GM19467 (cell line): ENCODE data around the gene PADI4.

Experiments used
- ATAC-seq: cut with Tn5 transposase; IDR thresholded peaks from one replicate; pipeline ENCODE4 v1.9.1; 2021; ENCODE audit warnings: mild to moderate bottlenecking, moderate library complexity; ENCODE audit not compliant: unreplicated experiment

The PADI4 gene

DNA sequence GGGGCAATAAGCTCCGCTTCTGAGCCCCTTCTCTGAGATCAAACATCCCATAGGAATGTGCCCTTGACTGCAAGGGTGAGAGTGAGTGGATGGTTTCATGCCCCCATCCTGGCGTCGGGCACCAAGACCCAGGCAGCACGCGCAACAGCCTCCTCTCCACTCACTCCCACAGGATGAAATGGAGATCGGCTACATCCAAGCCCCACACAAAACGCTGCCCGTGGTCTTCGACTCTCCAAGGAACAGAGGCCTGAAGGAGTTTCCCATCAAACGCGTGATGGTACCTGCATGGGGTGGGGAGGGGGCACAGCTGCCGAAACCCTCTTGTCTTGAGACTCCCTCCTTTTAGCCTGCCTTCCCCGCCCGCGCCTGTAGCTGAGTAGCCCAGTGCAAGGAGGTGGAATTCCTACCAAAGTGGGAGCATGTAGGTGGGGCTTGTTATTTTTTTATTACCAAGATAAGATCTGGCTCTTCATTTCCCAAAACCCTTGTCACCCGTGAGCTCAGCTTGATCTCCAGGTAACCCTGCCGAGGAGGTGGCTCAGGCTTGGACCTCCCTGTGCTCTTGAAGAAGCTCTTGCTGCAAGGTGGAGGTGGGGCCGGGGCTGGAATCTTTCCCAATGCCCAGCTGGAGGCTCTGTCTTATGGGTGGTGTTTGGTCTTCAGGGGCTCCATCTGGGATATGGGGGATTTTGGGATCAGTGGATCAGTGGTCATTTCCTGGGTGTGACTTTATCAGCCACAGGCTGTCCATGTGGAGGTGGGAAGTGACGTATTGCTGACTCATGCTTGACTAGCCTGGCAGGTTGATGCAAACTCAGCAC lies 40.0 kb downstream of the PADI4 start:
- no peak for ATAC-seq

- no peak for ATAC-seq
These were observed 40.7 kb downstream of the PADI4 start for GRCh38 chr1:17348593-17349234.

GRCh38 chr1:17350083-17350482 lies 42.1 kb downstream of the PADI4 start:
- no peak for ATAC-seq

- ATAC-seq = no peak
These were observed 43.0 kb downstream of the PADI4 start for GRCh38 chr1:17350928-17351446.

GRCh38 chr1:17351598-17352324 lies 43.8 kb downstream of the PADI4 start:
- no peak for ATAC-seq

- no peak for ATAC-seq
These were observed 44.5 kb downstream of the PADI4 start for GRCh38 chr1:17352419-17352909.

- ATAC-seq = no peak
These were observed 47.9 kb downstream of the PADI4 start for GRCh38 chr1:17355898-17356297.

DNA sequence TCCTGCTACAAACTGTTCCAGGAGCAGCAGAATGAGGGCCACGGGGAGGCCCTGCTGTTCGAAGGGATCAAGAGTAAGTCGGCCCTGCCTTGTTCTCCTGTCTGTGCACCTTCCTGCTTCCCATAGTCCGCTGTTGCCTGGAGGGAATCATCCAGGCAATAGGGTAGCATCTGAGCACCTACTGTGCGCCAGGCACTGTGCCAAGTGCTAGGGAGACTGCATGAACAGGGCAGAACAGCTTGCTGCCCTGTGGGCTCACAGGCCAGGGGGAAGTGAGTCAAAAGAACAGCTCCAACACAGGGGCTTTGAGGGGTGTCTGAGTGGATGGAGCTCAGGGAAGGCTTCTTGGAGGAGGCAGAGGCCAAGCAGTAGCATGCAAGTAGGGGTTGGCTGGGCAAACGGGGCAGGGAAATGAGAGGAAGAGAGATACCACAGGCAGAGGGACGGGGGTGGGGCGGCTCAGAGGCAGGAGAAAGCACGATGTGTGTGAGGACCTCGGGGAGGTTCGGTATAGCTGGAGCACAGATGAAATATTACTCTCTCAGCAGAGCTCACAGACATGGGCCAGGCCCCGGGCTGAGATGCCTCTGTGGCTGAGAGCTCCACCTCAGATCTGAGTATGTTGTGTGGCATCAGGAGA lies 48.5 kb downstream of the PADI4 start:
- ATAC-seq = no peak

DNA sequence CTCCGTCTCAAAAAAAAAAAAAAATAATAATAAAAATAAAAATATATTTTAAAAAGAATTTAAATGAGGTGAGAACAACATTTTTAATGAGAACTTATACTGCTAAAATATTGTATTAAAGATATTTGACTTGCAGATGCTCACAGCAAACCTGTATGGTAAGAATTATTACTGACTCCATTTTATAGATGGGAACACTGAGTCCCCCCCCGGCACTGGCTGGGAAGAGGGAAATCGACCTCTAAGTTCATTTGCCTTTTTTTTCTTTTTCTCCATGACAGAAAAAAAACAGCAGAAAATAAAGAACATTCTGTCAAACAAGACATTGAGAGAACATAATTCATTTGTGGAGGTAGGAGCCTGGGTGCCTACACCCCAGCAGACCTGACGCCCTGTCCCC lies 50.6 kb downstream of the PADI4 start:
- no peak for ATAC-seq

GRCh38 chr1:17359031-17359430 lies 51.0 kb downstream of the PADI4 start:
- no peak for ATAC-seq

DNA sequence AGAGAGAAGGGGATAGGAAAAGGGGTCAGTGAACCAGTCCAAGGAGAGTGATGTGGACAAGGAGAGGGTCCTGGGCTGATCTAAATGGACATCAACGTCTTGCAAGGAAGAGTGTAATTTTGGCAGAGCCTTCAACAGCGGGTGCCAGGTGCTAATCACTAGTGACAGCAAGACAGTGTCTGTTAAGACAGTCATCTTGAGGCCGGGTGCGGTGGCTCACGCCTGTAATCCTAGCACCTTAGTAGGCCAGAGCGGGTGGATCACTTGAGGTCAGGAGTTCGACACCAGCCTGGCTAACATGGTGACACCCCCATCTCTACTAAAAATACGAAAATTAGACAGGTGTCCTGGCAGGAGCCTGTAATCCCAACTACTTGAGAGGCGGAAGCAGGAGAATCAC lies 51.8 kb downstream of the PADI4 start:
- ATAC-seq = no peak

DNA sequence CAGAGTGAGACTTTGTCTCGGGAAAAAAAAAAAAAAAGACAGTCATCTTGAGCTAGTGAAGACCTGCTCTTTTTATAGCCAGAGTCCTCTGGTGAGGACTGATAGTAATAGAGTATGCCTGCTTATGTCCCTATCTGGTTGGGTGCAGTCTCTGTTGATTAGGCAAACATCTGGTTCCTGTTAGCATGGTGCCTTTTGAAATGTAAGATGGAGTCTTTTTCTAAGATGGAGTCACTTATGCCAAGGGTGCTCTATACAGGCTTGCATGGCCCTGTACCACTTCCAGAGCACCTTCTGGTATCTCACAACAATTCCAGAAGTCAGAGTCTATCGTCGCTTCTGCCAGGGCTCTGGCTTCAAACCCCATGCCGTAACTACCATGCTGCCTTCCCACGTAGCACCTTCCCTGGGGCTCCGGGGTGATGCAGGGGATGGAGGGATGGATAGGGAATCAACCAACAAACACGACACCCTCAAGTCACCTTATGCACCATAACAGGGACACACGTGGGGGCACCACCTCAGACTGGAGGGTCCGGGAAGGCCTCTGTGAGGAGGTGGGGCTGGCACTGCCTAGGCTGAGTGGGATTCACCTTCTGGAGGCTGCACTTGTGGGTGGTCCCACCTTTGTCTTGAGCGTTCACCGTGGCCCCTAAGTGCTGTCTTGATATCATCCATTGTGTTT lies 52.4 kb downstream of the PADI4 start:
- ATAC-seq = no peak

GRCh38 chr1:17361687-17362086 lies 53.7 kb downstream of the PADI4 start:
- ATAC-seq = no peak

DNA sequence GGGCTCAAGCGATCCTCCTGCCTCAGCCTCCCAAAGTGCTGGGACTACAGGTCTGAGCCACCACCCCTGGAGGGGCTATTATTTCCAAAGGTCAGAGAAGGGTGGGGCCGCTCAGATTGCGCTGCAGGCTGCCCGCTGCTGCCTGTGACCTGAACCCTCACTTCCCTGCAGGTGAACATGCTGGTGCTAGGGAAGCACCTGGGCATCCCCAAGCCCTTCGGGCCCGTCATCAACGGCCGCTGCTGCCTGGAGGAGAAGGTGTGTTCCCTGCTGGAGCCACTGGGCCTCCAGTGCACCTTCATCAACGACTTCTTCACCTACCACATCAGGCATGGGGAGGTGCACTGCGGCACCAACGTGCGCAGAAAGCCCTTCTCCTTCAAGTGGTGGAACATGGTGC lies 55.4 kb downstream of the PADI4 start:
- no peak for ATAC-seq

- no peak for ATAC-seq
These were observed 55.8 kb downstream of the PADI4 start for GRCh38 chr1:17363771-17364170.

DNA sequence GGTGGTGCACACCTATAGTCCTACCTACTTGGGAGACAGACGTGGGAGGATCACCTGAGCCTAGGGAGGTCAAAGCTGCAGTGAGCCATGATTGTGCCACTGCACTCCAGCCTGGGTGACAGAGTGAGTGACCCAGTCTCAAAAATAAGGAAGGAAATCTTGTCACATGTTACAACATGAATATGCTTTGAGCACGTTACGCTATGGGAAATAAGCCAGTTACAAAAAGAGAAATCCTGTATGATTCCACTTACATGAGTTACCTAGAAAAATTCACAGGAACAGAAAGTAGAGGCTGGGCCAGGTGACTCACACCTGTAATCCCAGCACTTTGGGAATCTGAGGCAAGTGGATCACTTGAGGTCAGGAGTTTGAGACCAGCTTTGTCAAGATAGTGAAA lies 57.3 kb downstream of the PADI4 start:
- no peak for ATAC-seq

DNA sequence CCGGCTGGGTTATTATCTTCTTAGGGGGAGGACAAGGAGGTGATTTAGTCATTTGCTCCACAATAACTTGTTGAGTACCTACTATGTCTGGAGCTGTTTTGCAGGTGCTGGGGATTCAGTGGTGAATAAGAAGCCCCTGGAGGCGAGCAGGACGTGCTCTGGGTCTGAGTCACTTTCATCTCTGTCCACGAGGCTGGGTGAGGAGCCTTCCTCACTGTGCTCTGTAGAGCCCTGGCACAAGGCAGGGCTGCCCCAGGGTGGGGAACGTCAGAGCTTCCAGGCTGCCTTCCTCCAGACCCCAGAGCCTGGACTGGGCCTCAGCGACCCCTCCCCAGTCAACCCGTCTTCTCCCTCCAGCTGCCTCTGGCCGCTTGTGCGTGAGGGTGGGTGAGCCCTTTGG lies 61.5 kb downstream of the PADI4 start:
- no peak for ATAC-seq

GRCh38 chr1:17370618-17371017 lies 62.6 kb downstream of the PADI4 start:
- ATAC-seq = no peak

DNA sequence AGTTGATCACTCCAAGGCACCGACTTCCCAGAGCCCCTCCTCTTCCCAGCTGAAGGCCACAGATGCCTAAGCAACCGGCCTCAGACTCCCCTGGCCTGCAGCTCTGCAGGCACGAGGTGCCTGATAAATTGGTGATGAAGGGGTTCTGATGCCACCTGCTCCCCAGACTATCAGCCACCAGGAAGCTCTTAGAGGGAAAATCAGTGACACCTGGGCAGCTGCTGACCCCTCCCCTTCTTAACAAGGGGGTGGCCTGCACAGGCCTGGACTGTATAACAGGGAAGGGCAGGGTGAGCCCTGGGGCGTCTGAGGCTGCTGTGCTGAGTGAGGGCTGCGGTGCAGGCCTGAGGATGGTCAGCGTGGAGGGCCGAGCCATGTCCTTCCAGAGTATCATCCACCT lies 63.9 kb downstream of the PADI4 start, which contains the start of gene PADI6:
Gene PADI6, plus strand, starts transcription at position 301 of the 400 bp plus-strand sequence. Its CDS starts 50 bp downstream, at position 351.
- no peak for ATAC-seq

DNA sequence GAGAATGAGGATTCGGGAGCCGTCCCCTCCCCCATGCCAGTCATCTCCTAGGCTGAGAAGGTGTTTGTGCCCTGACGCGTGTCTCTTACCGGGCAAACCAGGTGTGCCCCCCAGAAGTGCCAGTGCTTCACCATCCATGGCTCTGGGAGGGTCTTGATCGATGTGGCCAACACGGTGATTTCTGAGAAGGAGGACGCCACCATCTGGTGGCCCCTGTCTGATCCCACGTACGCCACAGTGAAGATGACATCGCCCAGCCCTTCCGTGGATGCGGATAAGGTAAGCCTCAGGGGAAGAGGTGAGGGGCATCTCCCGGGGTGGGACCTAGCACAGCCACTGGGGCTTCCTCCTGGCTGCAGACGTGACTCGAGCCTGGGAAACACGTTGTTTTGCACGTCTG lies 65.0 kb downstream of the PADI4 start:
- ATAC-seq = no peak
